AG09309 (cell line): ENCODE data around the gene CFAP54.
A peak's percentile ranks its signal among the peaks of the same experiment; 100 is the strongest.

ENCODE experiments used
- DNase-seq: peaks from one replicate; pipeline ENCODE4 v3.0.0-alpha.2; 2010; ENCODE audit warnings: low read depth
- H3K4me3 ChIP-seq: 2 replicates; pipeline ENCODE4 v1.5.1; 2011; ENCODE audit warnings: mild to moderate bottlenecking, low read depth, low read length, moderate library complexity; ENCODE audit not compliant: control insufficient read depth
- CTCF ChIP-seq: IDR thresholded peaks from 2 replicates; pipeline ENCODE4 v1.5.1; 2011; ENCODE audit warnings: mild to moderate bottlenecking, low read depth, low read length, inconsistent platforms; ENCODE audit not compliant: insufficient read depth, control insufficient read depth; ENCODE audit errors: missing control alignments

Gene CFAP54

GRCh38 chr12:96489392-96490056 is at the start of gene CFAP54:
CFAP54 (plus strand) TSS chr12:96489577; CDS start chr12:96489610, 33 bp downstream.
- peak; percentile 90 for TF ChIP-seq CTCF
- H3K4me3 ChIP-seq, result peak within 1 kb of the TSS; percentile 89
- DNase-seq, result peak; percentile 52

- TF ChIP-seq CTCF, result no peak
- no peak for DNase-seq
- H3K4me3 ChIP-seq, result no peak overlapping the region
Measured at GRCh38 chr12:96441816-96442215, 47.6 kb upstream of the CFAP54 start.

GRCh38 chr12:96442906-96443305 is 46.5 kb upstream of the CFAP54 start:
- no peak for TF ChIP-seq CTCF
- no peak overlapping the region for H3K4me3 ChIP-seq
- no peak for DNase-seq

- no peak overlapping the region for H3K4me3 ChIP-seq
- TF ChIP-seq CTCF, result no peak
- DNase-seq, result no peak
Measured at GRCh38 chr12:96444399-96444798, 45.0 kb upstream of the CFAP54 start.

GRCh38 chr12:96445691-96446583 is 43.4 kb upstream of the CFAP54 start:
- no peak overlapping the region for H3K4me3 ChIP-seq
- DNase-seq, result peak; percentile 70
- no peak for TF ChIP-seq CTCF

- TF ChIP-seq CTCF, result no peak
Measured at GRCh38 chr12:96447256-96447655, 42.1 kb upstream of the CFAP54 start.

More at GRCh38 chr12:96447256-96447655, 42.1 kb upstream of the CFAP54 start:
- DNase-seq, result no peak
- H3K4me3 ChIP-seq, result no peak overlapping the region
